Neural crest cell (in vitro differentiated cells): Measurements from ENCODE around the gene C5orf15. TPM values are rescaled to one million over a fixed set of nuclear protein-coding genes. Genes with fewer than 3 reads are reported as not detected.
"Not testable (repeated sequence)": the region's sequence is repeated elsewhere in the genome, so short reads cannot be mapped to it uniquely, and the experiment has no call there.

ENCODE experiments used
- DNase-seq: peaks from one replicate; pipeline ENCODE4 v3.0.0; 2021; ENCODE audit warnings: low read depth, mixed read lengths, low spot score
- H3K27ac Mint-ChIP-seq: one replicate; pipeline ENCODE4 v1.8.0; 2021; ENCODE audit warnings: mild to moderate bottlenecking, mixed read lengths; ENCODE audit not compliant: unreplicated experiment
- H3K27me3 Mint-ChIP-seq: 2 replicates; pipeline ENCODE4 v1.8.0; 2021; ENCODE audit warnings: low read depth, mild to moderate bottlenecking, mixed read lengths
- H3K36me3 Mint-ChIP-seq: 2 replicates; pipeline ENCODE4 v1.8.0; 2021; ENCODE audit warnings: low read depth, mild to moderate bottlenecking, mixed read lengths
- H3K4me1 Mint-ChIP-seq: 2 replicates; pipeline ENCODE4 v1.8.0; 2021; ENCODE audit warnings: mixed read lengths
- H3K4me3 Mint-ChIP-seq: one replicate; pipeline ENCODE4 v1.8.0; 2021; ENCODE audit warnings: mild to moderate bottlenecking, mixed read lengths
- H3K9me3 Mint-ChIP-seq: 2 replicates; pipeline ENCODE4 v1.8.0; 2021; ENCODE audit warnings: mixed read lengths
- total RNA-seq: library from RNA; stranded (reverse); gene quantifications from 2 replicates; pipeline ENCODE4 v1.2.1, GENCODE V29; 2021
- TF ChIP-seq, protein P1 (sequence below): fragments of 200-600 bp; sonication (generic); conservative IDR thresholded peaks from 2 replicates; pipeline ENCODE4 v1.5.0; 2021; ENCODE audit warnings: antibody characterized with exemption, mild to moderate bottlenecking

C5orf15 gene
- total RNA-seq, 1 donor from 2014 or later: 38.4 TPM

DNA sequence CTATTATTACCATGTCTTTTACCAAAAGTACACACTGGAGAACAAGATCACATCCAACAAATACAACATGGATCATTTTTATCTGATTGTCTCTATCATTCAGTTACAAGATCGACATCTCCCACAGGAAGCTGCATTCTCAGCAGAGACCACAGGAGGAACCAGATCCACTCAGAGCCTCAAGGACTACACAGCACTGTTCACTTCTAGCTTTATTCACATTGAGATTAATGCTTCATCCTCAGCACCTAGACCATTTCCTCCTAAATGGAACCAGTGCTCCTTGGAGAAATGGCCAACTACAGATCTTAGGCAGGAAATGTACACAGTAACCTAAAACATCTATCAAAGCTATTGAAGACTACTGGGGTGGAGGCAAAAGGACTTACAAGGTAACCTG, 13.3 kb upstream of the C5orf15 start:
- H3K36me3 Mint-ChIP-seq: peaks cover 7% of the 10 kb centered on the region
- TF ChIP-seq, protein P1, sequence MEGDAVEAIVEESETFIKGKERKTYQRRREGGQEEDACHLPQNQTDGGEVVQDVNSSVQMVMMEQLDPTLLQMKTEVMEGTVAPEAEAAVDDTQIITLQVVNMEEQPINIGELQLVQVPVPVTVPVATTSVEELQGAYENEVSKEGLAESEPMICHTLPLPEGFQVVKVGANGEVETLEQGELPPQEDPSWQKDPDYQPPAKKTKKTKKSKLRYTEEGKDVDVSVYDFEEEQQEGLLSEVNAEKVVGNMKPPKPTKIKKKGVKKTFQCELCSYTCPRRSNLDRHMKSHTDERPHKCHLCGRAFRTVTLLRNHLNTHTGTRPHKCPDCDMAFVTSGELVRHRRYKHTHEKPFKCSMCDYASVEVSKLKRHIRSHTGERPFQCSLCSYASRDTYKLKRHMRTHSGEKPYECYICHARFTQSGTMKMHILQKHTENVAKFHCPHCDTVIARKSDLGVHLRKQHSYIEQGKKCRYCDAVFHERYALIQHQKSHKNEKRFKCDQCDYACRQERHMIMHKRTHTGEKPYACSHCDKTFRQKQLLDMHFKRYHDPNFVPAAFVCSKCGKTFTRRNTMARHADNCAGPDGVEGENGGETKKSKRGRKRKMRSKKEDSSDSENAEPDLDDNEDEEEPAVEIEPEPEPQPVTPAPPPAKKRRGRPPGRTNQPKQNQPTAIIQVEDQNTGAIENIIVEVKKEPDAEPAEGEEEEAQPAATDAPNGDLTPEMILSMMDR: no peak
- H3K27me3 Mint-ChIP-seq: no peaks in the 10 kb centered on the region
- no peaks in the 10 kb centered on the region for H3K4me1 Mint-ChIP-seq
- DNase-seq: no peak
- no peak overlapping the region for H3K4me3 Mint-ChIP-seq
- H3K27ac Mint-ChIP-seq: no peak overlapping the region
- no peaks in the 10 kb centered on the region for H3K9me3 Mint-ChIP-seq

DNA sequence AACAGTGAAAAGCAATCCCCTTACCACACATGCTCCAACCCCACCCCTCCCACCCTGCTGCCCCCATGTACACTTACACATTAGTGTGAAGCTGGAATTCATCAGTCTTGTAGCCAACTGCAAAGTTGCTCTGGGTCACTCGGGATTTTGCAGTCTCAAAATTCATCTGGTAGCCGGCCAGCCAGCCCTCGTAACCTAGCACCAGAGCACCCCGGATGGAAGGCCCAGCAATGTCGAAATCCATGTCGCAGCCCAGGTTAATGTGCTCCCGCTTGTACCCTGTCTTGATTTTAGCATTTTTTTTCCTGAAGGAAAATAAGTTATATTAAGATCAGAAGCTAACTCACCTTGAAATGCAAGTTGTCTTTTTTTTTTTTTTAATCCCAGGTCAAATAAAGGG, 12.2 kb upstream of the C5orf15 start:
- H3K36me3 Mint-ChIP-seq: peaks cover 5% of the 10 kb centered on the region
- DNase-seq: no peak
- no peak overlapping the region for H3K4me3 Mint-ChIP-seq
- no peak overlapping the region for H3K27ac Mint-ChIP-seq
- TF ChIP-seq, protein P1: no peak
- H3K27me3 Mint-ChIP-seq: no peaks in the 10 kb centered on the region
- no peaks in the 10 kb centered on the region for H3K9me3 Mint-ChIP-seq
- H3K4me1 Mint-ChIP-seq: no peaks in the 10 kb centered on the region

DNA sequence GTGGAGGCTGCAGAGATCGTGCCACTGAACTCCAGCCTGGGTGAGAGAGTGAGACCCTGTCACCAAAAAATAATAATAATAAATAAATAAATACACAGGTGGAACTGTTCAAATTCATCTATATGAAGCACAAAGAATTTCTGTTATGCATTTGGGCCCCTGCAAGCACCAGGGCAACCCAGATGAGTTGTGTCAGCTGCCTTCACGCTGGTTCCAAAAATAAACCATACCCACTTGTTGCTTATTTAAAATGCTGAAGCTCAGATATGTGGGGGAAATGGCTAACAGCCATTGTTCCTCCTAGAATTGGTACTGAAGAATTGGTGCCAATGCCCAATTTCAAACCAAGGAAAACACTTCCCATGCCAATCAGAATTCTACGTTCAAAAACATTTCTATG, 10.5 kb upstream of the C5orf15 start:
- no peak for DNase-seq
- no peaks in the 10 kb centered on the region for H3K4me1 Mint-ChIP-seq
- no peak overlapping the region for H3K27ac Mint-ChIP-seq
- TF ChIP-seq, protein P1: no peak
- H3K27me3 Mint-ChIP-seq: no peaks in the 10 kb centered on the region
- peaks cover 3% of the 10 kb centered on the region for H3K36me3 Mint-ChIP-seq
- H3K4me3 Mint-ChIP-seq: no peak overlapping the region
- H3K9me3 Mint-ChIP-seq: no peaks in the 10 kb centered on the region

DNA sequence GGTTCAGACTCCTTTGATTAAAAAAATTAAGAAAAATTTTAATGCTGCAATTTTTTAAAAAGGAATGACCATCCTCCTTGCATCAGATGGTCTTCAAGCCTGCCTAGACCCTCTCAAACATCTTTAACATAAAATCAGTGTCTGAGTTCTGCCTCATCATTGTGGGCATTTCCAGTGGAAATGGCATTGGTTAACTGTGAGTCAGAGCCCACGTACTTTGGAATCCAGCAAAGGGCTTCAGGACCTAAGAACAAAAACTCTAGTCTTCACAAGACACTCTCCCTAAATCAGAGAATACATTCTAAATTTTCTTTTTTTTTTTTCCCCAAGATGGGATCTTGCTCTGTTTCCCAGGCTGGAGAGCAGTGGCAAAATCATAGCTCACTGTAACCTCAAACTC, 9.4 kb upstream of the C5orf15 start:
- H3K9me3 Mint-ChIP-seq: no peaks in the 10 kb centered on the region
- no peak overlapping the region for H3K4me3 Mint-ChIP-seq
- no peak overlapping the region for H3K27ac Mint-ChIP-seq
- no peaks in the 10 kb centered on the region for H3K36me3 Mint-ChIP-seq
- H3K4me1 Mint-ChIP-seq: no peaks in the 10 kb centered on the region
- no peak for DNase-seq
- TF ChIP-seq, protein P1: no peak
- H3K27me3 Mint-ChIP-seq: no peaks in the 10 kb centered on the region

DNA sequence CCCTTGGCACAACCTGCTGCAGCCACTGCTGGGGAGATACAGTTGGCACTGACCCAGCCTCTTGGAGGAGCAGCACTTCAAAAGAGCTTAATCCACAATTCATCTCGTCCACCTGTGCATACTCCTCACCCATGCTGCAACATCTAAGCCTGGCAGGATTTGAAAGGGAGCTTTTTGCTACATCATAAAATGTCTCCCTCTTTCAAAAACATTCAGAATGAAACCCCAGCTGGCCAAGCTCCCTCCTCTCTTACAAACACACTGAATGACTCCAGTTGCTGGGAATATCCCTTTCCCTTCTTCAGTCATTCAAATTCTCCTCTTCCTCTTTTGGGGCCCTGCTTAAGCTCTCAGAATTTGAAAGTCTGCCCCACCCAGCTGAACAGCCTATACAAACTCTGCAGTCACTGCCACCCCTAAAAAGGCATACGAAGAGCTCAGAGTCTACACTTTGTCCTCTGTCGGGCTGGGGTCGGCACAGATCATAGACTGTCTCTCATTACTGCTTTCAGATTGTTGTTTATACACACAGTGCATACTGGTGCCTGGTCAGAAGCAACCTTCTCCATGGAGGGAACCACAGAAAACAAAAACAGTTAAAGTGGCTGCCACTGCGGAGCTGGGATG, 8.8 kb upstream of the C5orf15 start:
- Mint-ChIP-seq H3K9me3 (no peaks in the 10 kb centered on the region), H3K4me3 (no peak overlapping the region), H3K4me1 (no peaks in the 10 kb centered on the region), H3K27me3 (no peaks in the 10 kb centered on the region), H3K36me3 (no peaks in the 10 kb centered on the region), H3K27ac (no peak overlapping the region)
- TF ChIP-seq, protein P1: no peak
- no peak for DNase-seq

DNA sequence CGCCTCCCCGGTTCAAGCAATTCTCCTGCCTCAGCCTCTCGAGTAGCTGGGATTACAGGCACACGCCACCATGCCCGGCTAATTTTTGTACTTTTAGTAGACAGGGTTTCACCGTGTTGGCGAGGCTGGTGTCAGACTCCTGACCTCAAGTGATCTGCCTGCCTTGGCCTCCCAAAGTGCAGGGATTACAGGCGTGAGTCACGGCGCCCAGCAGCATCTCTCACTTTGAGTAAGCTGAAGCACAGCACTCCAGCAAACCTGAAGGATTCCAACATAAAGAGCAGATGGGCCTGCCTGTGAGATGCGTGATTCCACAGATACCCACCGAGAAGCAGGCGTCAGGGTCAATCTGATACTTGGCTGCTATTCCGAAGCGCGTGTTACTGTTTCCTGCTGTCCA, 7.1 kb upstream of the C5orf15 start:
- H3K27me3 Mint-ChIP-seq, H3K27ac Mint-ChIP-seq, DNase-seq, H3K36me3 Mint-ChIP-seq, H3K4me1 Mint-ChIP-seq, H3K4me3 Mint-ChIP-seq, H3K9me3 Mint-ChIP-seq: not testable (repeated sequence)
